GM21737 (cell line): ENCODE results near the gene FRMD3.
A peak's percentile ranks its signal among the peaks of the same experiment; 100 is the strongest.
"Not testable (repeated sequence)": the region's sequence is repeated elsewhere in the genome, so short reads cannot be mapped to it uniquely, and the experiment has no call there.

Experiments
- ATAC-seq: cut with Tn5 transposase; IDR thresholded peaks from one replicate; pipeline ENCODE4 v1.9.1; 2021; ENCODE audit warnings: mild to moderate bottlenecking, moderate library complexity; ENCODE audit not compliant: unreplicated experiment

Gene FRMD3

DNA sequence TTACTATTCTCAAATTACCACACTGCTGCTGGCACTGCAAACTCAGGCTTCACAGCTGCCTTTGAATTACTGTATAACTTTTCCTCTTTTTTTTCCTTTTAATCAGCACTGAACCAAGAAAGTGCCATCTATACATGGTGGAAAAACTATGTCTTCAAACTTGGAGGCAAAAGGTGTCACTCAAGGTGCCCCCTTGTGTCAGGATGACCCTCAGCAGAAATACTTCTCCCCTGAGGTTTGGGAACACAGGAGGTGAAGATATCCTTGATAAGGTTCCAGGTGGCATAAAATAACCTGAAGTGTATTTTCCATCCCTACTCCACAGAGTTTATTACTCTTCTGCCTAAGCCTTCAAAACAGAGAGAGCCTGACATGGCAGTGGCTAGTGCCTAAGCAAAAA lies 14.5 kb downstream of the FRMD3 start:
- ATAC-seq: no peak

DNA sequence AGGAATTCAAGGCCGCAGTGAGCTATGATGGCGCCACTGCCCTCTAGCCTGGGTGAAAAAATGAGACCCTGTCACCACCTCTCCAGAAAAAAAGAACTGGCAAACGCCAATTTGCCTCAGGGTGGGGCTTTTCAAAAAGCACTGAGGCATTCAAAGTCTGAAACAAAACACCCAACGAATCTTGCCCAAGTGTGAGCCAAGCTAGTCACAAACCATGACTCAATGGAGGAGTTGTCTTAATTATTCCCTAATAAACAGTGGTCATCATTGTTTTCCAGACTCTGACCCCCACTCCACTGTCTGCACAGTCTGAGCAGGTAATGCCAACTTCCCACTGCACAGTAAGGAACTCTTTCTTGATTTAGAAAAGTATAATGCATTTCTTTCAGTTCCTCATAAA lies 16.8 kb downstream of the FRMD3 start:
- no peak for ATAC-seq

DNA sequence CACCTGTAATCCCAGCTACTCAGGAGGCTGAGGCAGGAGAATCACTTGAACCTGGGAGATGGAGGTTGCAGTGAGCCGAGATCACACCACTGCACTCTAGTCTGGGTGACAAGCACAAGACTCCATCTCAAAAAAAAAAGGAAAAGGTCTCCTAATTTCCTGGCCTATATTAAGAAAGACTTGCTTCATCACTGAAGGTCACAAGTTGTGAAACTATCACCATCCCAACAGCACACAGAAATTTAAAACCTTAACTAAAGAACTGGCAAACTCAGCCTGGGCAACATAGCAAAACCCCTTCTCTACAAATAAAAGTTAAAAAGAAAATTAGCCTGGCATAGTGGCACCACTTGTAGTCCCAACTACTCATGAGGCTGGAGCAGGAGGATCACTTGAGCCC lies 17.2 kb downstream of the FRMD3 start:
- no peak for ATAC-seq

DNA sequence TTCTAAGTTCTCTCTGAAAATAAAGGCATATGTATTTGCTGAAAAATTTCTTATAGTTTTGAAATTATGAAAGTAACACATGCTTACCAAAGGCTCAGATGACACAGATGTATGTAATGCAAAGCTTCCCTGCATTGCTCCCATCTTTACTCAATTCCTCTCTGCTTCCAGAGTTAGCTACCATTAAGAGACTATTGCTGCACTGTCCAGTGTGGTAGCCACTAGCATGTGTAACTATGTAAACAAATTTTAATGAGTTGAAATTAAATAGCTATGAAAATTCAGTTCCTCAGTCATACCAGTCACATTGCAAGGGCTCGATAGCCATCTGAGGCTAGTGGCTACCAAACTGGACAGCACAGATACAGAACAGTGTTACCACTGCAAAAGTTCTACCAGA lies 17.9 kb downstream of the FRMD3 start:
- no peak for ATAC-seq

DNA sequence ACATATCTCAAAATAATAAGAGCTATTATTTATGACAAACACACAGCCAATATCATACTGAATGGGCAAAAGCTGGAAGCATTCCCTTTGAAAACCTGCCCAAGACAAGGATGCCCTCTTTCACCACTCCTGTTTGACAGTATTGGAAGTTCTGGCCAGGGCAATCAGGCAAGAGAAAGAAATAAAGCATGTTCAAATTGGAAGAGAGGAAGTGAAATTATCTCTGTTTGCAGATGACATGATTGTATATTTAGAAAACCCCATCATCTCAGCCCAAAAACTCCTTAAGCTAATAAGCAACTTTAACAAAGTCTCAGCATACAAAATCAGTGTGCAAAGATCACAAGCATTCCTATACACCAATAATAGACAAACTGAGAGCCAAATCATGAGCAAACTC lies 20.2 kb downstream of the FRMD3 start:
- not testable (repeated sequence) for ATAC-seq

DNA sequence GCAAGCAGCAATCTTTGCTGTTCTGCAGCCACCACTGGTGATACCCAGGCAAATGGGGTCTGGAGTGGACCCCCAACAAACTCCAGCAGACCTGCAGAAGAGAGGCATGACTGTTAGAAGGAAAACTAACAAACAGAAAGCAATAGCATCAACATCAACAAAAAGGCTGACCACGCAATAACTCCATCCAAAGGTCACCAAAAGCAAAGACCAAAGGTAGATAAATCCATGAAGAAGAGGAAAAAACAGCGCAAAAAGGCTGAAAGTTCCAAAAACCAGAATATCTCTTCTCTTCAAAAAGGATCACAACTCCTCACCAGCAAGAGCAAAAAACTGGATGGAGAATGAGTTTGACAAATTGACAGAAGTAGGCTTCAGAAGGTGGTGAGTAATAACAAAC lies 23.4 kb downstream of the FRMD3 start:
- no peak for ATAC-seq

DNA sequence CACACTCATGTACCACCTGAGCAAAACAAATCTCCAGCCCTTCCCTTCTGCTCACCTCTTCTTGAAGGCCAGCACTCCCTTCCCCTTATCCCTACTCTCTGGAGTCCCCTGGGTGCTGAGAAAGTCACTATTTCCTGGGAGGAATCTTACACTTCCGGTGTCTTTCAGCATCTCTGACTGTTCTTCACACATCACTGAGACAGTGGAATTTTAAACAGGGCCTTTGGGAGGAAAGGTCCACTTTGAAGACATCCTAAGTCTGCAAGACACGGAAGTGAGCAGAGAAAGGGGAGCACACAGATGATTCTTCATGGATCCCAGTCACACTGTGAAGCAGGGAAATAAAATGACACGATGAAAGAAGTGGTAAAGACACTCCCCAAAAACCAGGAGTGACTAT lies 25.6 kb downstream of the FRMD3 start:
- ATAC-seq: no peak

DNA sequence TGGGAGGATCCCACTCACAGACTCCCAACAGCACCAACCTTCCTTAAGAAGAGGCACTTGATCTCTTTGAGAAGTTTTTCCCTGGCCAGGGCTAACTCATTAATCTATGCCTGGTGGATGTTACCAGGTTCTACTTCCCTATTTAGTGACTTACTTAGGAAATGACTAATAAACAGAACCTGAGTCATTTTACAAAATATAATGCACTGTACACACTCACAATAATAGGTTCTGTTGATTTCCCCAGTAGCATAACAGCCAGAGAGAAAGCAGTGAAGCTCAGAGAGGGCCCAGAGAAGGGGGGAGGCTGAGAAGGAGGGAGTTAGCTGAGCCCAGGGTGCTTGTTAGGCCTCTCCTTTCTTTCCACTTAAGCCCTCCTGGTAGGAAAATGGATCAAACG lies 27.1 kb downstream of the FRMD3 start:
- ATAC-seq: peak; percentile 90

DNA sequence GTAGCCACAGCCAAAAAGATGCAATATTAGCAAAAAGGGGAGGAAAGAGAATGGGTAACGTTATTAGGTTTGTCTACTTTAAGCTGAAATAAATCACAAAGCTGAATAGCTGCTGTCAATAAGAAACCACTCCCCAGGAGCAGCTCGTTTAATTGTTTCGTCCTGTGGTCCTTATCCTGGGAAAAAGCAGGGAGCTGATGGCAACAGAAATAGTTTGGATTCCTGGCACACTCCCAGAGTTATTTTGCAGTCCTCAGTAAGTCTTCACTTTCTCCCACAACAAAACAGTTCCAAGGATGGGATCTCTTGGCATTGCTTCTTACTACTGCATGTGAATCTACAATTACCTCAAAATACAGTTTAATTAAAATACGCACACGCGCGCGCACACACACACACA lies 28.8 kb downstream of the FRMD3 start:
- ATAC-seq: no peak

DNA sequence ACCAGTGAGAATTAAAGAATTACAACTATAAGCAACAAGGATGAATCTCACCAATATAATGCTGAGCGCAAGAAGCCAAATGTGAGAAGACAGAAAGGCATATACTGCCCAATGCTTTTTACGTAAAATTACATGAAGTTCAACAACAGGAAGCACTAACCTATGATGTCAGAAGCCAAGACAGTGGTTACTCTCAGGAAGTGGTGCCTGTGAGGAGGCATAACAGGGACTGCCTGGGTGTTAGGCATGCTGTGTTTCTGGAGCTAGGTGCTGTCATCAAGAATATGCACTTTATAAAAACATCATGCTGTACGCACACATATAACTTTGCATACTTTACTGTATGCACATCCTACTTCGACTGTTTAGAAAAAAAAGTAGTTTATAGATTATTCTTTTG lies 30.1 kb downstream of the FRMD3 start:
- no peak for ATAC-seq

DNA sequence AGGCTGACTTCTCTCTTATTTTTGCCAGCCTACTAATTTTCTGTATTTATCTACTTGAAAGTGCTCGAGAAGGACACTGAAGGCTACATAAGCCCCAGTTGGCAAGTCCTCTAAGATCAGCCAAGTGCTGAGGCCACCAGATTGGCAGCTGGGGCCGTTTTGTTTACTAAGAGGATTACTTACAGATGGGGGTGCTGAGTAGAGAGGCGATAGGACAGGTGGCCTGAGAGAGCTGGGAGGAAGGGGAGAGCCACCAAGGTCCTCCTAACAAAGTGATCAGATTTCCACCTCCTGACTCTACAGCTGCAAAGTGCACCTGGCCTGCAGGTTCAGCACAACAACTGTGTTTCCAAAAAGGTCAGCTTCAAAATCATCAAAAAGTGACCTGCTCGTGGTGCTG lies 32.9 kb downstream of the FRMD3 start:
- ATAC-seq: no peak

DNA sequence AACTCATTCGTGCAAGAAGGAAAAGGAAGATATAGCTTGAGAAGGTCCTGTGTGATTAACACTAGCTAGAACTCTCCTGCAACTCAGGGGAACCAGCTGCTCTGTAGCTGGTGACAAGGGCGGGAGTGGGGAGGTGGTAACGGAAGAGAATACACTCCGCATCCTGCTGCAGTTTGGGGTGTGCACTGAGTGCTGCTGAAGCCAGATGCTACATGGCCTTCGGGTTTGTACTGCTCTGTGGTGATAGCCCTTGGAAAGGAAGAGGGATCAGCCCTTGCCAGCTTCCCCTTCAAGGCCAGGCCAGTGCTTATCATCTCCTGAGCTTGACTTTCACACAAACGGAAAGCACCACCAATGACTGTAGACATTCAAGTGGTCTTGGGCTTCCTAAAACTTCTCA lies 34.3 kb downstream of the FRMD3 start:
- ATAC-seq: no peak

DNA sequence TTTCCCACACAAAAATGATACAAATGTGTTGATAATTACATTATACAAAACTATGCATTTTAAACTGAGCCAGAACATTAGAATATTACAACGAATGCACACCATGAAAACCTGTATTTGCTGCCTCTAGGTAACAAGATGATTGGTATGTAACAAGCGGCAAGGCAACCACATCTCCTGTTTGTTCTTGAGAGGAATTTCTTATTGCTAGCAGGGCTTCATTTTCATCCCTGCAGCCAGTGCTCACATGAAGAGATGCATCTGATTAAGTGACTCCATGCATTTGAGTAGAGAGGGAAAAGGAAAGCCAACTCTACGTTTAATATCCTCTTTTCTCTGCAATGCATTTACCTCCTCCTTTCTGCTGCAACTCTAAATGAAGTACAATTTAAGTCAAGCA lies 36.6 kb downstream of the FRMD3 start:
- ATAC-seq: no peak

DNA sequence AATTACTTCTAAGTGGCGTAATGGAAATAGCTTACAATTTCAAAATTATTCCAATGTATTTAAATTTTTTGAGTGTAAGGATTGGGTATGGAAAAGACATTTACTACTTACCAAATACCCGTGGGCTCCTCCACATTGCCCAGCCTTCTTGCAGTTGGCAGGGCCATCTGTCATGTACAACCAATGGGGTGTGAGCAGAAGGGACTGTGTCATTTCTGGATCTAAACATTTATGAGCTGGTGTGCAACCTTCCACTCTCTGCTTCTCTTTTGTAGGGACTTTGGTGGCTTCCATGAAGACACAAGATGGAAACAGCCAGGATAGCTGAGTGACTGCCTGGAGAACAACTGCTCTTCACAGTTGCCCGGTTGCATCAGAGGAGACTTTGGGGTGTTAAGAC lies 40.8 kb downstream of the FRMD3 start:
- no peak for ATAC-seq

DNA sequence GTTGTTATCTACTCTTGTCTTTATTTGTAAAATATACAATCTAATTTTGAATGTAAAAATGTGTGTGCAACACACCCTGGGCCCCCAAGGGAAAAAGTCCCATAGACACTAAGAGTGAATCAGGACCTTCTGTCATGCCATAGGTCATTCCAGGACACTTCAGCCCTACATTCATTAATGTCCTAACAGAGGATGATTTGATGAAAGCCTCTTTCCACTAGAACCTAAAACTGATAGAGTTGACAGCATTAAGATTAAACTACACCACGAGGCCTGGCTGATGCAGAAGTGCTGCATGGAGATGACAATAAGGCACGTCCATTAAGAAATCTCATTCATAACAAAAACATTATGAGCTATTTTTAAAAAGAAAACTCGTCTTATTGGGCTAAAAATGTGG lies 46.2 kb downstream of the FRMD3 start:
- no peak for ATAC-seq

DNA sequence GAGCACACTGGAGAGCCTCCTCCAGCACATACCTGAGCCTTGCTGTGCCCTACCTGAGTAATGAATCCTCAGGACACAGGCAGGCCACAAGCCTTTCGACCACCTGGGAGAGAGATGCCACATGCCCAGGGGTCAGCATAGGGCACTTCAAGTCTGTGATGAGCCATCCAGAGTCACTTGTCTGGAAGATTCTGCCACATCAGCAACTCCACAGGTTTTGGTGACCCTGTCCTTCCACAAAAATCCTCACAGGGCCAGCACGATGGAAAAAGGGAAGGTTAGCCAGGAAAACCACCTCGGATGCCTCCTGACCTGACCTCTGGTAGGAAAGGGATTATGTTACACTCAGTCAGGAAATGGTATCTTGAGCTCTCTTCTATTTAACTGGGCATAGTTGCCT lies 46.8 kb downstream of the FRMD3 start:
- no peak for ATAC-seq

DNA sequence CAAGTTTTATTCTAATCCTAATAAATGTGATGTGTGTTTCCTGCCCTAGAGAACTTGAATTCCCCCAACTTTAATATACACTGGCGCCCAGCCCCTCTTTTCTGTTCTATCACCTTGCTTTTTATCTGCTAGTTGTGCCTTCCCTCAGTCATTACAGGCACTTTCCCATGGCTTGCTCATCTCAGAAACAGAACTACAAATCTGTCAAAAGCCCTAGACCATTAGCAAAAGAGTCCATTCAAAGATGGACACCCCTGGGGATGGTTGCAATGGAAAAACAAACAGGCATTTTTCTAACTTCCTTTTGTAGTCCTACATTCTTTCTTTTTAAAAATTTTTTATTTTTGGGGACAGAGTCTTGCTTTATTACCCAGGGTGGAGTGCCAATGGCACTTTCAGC lies 48.2 kb downstream of the FRMD3 start:
- ATAC-seq: no peak

DNA sequence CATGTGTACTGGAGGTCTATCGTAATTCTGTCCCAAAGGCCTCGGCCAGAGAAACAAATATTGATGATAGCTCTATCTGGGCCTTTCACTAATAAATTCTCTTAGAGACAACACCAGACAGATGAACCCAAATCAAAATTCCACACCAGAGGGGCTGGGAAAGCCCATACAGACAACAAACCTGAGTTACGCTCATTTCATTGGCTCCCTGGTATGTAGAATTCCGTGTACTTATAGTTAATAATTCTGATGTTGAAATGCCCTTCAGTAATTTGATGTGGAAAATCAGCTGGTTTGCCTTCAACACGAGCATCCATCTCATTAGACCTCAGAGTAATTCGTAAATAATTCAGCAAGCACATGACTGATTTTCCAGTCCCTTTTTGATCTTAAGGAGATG lies 53.2 kb downstream of the FRMD3 start:
- ATAC-seq: no peak

DNA sequence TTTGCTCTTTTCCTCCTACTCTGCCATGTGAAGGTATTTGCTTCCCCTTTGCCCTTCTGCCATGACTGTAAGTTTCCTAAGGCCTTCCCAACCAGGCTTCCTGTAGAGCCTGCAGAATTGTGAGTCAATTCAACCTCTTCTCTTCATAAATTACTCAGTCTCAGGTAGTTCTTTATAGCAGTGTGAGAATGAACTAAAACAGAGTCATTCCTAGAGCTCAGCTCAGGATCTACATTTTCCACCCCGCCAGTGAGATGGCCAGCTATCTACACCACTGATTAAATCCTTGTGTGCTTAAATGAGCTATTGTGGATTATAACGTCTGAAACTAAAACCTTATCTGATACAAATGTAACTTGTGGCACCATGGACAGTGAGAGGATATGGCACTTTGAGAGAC lies 55.0 kb downstream of the FRMD3 start:
- ATAC-seq: no peak

DNA sequence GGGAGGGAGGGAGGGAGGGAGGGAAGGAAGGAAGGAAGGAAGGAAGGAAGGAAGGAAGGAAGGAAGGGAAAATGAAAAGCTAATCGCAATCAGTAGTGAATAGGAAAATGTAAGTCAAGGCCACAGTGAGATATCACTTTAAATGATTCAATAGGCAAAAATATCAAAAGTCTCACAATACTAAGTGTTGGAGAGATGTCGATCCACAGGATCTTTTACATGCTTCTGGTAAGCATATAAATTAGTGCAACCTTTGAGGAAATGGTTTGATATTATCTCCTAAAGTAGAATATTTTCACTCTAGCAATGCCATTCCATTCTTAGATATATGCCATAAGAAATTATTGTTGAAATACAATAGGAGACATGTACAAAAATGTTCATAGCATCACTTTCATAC lies 58.4 kb downstream of the FRMD3 start:
- no peak for ATAC-seq

DNA sequence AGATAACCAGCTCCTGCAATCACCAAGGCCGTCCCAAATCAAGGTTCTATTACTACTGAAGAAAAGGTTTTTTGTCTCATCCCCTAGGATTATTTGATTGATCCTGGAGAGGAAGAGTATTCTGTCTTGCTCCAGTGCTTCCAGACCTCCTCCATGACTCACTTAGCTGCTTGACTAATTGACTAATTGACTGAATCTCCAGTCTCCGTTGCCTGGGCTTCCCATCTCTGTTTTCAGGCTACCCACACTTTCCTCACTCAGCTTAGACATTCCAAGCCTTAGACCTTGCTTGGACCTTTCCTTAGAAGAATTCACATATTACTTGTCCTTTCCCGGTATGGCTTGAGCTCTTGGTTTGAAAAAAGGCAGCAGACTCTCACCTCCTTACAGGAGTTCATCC lies 60.6 kb downstream of the FRMD3 start:
- ATAC-seq: no peak

DNA sequence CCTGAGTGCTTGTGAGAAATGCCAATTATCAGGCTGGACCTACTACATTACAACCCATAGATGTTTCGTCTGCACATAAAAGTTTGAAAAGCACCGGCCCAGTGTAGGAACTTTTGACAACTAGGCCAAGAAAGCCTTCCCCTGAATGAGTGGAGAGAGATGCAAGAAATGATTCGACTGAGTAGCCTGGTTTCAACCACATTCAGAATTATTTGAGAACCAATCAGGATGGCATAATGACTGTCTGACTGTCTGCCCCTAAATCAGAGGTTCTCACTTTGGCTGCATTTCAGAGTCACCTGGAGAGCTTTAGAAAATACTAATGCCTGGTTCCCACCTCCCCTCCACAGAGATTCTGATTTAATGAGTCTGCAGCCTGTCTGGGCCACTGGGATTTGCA lies 61.1 kb downstream of the FRMD3 start:
- ATAC-seq: no peak

DNA sequence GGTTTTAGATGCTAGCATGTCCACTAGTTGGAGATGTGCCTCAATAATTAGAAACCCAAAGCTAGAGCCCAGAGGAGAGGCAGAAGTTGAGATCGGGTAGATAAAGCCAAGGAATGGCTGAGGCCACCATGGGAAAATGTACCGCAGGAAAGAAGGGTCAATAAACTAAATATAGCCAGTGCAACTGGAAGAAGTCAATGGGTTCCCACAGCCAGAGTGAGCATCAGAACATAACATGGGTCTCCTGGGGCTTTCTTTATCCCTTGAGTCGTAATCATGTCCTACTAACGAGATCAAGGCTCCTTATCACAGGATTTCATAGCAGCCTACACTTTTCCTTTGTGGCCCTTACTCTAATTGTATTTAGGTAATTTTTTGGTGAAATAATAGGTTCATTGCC lies 61.7 kb downstream of the FRMD3 start:
- ATAC-seq: no peak

DNA sequence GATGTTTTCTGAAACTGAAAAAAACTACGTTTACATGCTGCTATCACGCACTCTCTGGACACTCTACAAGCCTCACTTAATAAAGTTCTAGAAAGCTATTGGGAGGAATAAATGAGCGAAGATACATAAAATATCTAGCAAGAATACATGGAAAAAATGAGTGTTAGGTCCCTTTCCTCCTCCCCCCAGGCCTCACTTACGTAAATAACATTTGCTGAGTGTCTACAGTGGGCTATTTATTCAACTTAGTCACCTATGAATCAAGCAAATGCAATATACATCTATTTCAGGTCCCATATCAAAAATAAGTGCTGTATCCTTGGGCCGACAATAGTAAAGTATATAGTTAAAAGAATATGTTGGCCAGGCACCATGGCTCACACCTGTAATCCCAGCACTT lies 62.5 kb downstream of the FRMD3 start:
- no peak for ATAC-seq
